SU-DHL-6 (cell line): ENCODE data around the gene POC1B.

ENCODE experiments used
- H2AFZ ChIP-seq: fragments of 200-600 bp; sonication (generic); 2 replicates; pipeline ENCODE4 v1.6.1; 2014; ENCODE audit warnings: low read depth, mild to moderate bottlenecking, moderate library complexity, mixed read lengths, antibody characterized with exemption, low read length; ENCODE audit not compliant: severe bottlenecking
- H3F3A ChIP-seq: fragments of 200-600 bp; shearing (Covaris generic); 2 replicates; pipeline ENCODE4 v1.6.0; 2016; ENCODE audit warnings: antibody characterized with exemption, mild to moderate bottlenecking; ENCODE audit not compliant: insufficient read depth
- H3K27ac ChIP-seq: fragments of 200-600 bp; sonication (generic); 2 replicates; pipeline ENCODE4 v1.5.1; 2016; ENCODE audit warnings: low read depth, mild to moderate bottlenecking, low read length, moderate library complexity, mixed read lengths
- H3K27me3 ChIP-seq: fragments of 200-600 bp; sonication (generic), shearing (Covaris generic); 2 replicates; pipeline ENCODE4 v1.6.0; 2014; ENCODE audit warnings: mild to moderate bottlenecking, low read length
- H3K36me3 ChIP-seq: fragments of 200-600 bp; sonication (generic); 2 replicates; pipeline ENCODE4 v1.6.1; 2014; ENCODE audit warnings: mild to moderate bottlenecking, low read length, mixed read lengths
- H3K4me2 ChIP-seq: fragments of 300-600, 200-600 bp; shearing (Covaris generic), sonication (generic); 2 replicates; pipeline ENCODE4 v1.6.0; 2014; ENCODE audit warnings: low read length, low read depth, mild to moderate bottlenecking; ENCODE audit not compliant: poor library complexity, severe bottlenecking
- H3K4me3 ChIP-seq: fragments of 200-600 bp; sonication (generic); 2 replicates; pipeline ENCODE4 v1.5.1; 2014; ENCODE audit warnings: antibody characterized with exemption, low read length, mild to moderate bottlenecking, mixed read lengths; ENCODE audit not compliant: insufficient read depth, poor library complexity, severe bottlenecking
- H3K79me2 ChIP-seq: fragments of 200-600 bp; sonication (generic); 2 replicates; pipeline ENCODE4 v1.6.1; 2014; ENCODE audit warnings: mild to moderate bottlenecking, low read length, moderate library complexity; ENCODE audit not compliant: insufficient read depth
- H3K9ac ChIP-seq: fragments of 200-600 bp; sonication (generic); 2 replicates; pipeline ENCODE4 v1.7.0; 2014; ENCODE audit warnings: mild to moderate bottlenecking, low read length
- H3K9me2 ChIP-seq: fragments of 200-600 bp; sonication (generic); replicated peaks from 2 replicates; pipeline ENCODE4 v1.6.1; 2014; ENCODE audit warnings: low read length; ENCODE audit not compliant: insufficient read depth
- H3K9me3 ChIP-seq: fragments of 200-600 bp; sonication (generic); 2 replicates; pipeline ENCODE4 v1.6.1; 2014; ENCODE audit warnings: low read length, mixed read lengths; ENCODE audit not compliant: insufficient read depth
- H4K20me1 ChIP-seq: fragments of 200-600 bp; sonication (generic); 2 replicates; pipeline ENCODE4 v1.6.1; 2014; ENCODE audit warnings: low read depth, mild to moderate bottlenecking, antibody characterized with exemption, low read length, moderate library complexity, mixed read lengths
- EZH2phosphoT487 ChIP-seq: fragments of 200-600 bp; sonication (generic), shearing (Covaris generic); conservative IDR thresholded peaks from 2 replicates; pipeline ENCODE4 v1.6.1; 2018; ENCODE audit warnings: mild to moderate bottlenecking, antibody characterized with exemption, low read length, moderate library complexity, mixed read lengths
- TF ChIP-seq, protein P1 (sequence below): fragments of 200-600 bp; sonication (generic); IDR thresholded peaks from one replicate; pipeline ENCODE4 v1.5.1; 2017; ENCODE audit warnings: antibody characterized with exemption, mild to moderate bottlenecking, low read length, moderate library complexity; ENCODE audit not compliant: insufficient read depth, poor library complexity, severe bottlenecking

The POC1B gene

DNA sequence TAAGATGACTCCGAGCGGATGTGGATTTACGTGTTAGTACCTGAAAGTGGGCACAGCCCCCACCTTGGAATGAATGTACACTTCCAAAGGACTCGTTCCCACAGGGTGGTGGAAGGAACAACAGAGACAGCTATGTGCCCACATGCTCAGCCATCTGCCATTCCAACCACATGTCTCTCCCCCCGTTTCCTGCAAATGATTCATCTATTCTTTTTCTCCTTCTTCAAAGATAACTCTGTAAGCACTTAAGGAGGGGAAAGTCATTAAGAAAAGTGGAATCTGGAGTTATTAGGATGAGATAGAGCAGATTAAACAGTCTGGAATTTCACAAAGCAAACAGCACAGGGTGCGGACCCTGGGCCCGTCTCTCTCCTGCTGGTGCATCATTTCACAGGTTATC, 155.0 kb downstream of the POC1B start:
- no peak overlapping the region for H3K4me2 ChIP-seq
- TF ChIP-seq, protein P1, sequence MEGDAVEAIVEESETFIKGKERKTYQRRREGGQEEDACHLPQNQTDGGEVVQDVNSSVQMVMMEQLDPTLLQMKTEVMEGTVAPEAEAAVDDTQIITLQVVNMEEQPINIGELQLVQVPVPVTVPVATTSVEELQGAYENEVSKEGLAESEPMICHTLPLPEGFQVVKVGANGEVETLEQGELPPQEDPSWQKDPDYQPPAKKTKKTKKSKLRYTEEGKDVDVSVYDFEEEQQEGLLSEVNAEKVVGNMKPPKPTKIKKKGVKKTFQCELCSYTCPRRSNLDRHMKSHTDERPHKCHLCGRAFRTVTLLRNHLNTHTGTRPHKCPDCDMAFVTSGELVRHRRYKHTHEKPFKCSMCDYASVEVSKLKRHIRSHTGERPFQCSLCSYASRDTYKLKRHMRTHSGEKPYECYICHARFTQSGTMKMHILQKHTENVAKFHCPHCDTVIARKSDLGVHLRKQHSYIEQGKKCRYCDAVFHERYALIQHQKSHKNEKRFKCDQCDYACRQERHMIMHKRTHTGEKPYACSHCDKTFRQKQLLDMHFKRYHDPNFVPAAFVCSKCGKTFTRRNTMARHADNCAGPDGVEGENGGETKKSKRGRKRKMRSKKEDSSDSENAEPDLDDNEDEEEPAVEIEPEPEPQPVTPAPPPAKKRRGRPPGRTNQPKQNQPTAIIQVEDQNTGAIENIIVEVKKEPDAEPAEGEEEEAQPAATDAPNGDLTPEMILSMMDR: no peak
- TF ChIP-seq EZH2phosphoT487: no peak
- H3K79me2 ChIP-seq: no peaks in the 10 kb centered on the region
- no peak overlapping the region for H3K27ac ChIP-seq
- H3K4me3 ChIP-seq: no peak overlapping the region
- no peak overlapping the region for H2AFZ ChIP-seq
- H3K9ac ChIP-seq: no peak overlapping the region
- H3K36me3 ChIP-seq: no peaks in the 10 kb centered on the region
- H4K20me1 ChIP-seq: no peaks in the 10 kb centered on the region
- H3F3A ChIP-seq: no peaks in the 10 kb centered on the region
- no peaks in the 10 kb centered on the region for H3K27me3 ChIP-seq
- H3K9me3 ChIP-seq: no peaks in the 10 kb centered on the region
- H3K9me2 ChIP-seq: no peaks in the 10 kb centered on the region

DNA sequence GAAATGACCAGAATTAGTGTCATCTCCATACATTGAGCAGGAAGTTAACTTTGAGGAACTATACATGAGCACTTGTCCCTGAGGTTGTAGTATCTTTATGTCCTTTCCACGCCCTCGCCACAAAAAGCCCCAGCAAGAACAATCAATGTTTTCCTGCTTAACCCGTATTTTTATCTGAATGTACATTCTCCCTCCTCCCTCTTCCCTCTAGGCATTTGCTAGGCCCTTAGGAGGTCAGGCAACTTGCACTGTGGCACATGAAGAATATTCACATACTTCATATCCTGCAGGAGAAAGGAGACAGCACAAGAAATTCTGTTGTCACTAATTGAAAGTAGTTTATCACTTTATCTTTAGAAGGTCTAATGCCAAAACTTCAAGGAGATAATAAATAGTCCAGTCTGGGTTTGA, 155.4 kb downstream of the POC1B start:
- Histone ChIP-seq H3K9ac (no peak overlapping the region), H3K27me3 (no peaks in the 10 kb centered on the region), H3K9me2 (no peaks in the 10 kb centered on the region), H3K36me3 (no peaks in the 10 kb centered on the region), H3K9me3 (no peaks in the 10 kb centered on the region), H3K79me2 (no peaks in the 10 kb centered on the region), H4K20me1 (no peaks in the 10 kb centered on the region), H3K4me3 (no peak overlapping the region), H2AFZ (no peak overlapping the region), H3F3A (no peaks in the 10 kb centered on the region), H3K27ac (no peak overlapping the region), H3K4me2 (no peak overlapping the region)
- TF ChIP-seq, protein P1: no peak
- no peak for TF ChIP-seq EZH2phosphoT487
